Astrocyte of the cerebellum (primary cell): Measurements from ENCODE around the gene PAF1.
"Not testable (repeated sequence)": the region's sequence is repeated elsewhere in the genome, so short reads cannot be mapped to it uniquely, and the experiment has no call there.

Experiments used
- DNase-seq: peaks from one replicate; pipeline ENCODE4 v3.0.0-alpha.2; 2011; ENCODE audit warnings: low read depth
- H3K4me3 ChIP-seq: 2 replicates; pipeline ENCODE4 v1.5.1; 2011; ENCODE audit warnings: mild to moderate bottlenecking, low read depth, low read length, moderate library complexity
- in situ Hi-C: cut with HindIII; loops from 2 replicates; pipeline ENCODE4 v1.10.0; 2017; ENCODE audit warnings: low sequenced_read_pairs
- TF ChIP-seq, protein P1 (sequence below): IDR thresholded peaks from 2 replicates; pipeline ENCODE4 v1.5.1; 2012; ENCODE audit warnings: low read length, low read depth, moderate library complexity, mild to moderate bottlenecking; ENCODE audit errors: missing control alignments

PAF1 gene

GRCh38 chr19:39345956-39346355, 45.0 kb downstream of the PAF1 start:
- in situ Hi-C loops: no loop called here
- TF ChIP-seq, protein P1, sequence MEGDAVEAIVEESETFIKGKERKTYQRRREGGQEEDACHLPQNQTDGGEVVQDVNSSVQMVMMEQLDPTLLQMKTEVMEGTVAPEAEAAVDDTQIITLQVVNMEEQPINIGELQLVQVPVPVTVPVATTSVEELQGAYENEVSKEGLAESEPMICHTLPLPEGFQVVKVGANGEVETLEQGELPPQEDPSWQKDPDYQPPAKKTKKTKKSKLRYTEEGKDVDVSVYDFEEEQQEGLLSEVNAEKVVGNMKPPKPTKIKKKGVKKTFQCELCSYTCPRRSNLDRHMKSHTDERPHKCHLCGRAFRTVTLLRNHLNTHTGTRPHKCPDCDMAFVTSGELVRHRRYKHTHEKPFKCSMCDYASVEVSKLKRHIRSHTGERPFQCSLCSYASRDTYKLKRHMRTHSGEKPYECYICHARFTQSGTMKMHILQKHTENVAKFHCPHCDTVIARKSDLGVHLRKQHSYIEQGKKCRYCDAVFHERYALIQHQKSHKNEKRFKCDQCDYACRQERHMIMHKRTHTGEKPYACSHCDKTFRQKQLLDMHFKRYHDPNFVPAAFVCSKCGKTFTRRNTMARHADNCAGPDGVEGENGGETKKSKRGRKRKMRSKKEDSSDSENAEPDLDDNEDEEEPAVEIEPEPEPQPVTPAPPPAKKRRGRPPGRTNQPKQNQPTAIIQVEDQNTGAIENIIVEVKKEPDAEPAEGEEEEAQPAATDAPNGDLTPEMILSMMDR: peak; percentile 17
- DNase-seq: no peak
- no peak overlapping the region for H3K4me3 ChIP-seq

- no peak for DNase-seq
- in situ Hi-C loops: no loop called here
- peak overlapping the region; percentile 87 for H3K4me3 ChIP-seq
- TF ChIP-seq, protein P1: no peak
These were observed 48.1 kb downstream of the PAF1 start for GRCh38 chr19:39342647-39343305.

- peak; percentile 90 for DNase-seq
- TF ChIP-seq, protein P1: peak; percentile 43
- in situ Hi-C loops: no loop called here
- H3K4me3 ChIP-seq: peak within 1 kb of the TSS; percentile 97
These were observed 48.9 kb downstream of the PAF1 start, which contains the start of gene SAMD4B for GRCh38 chr19:39341719-39342604. TSS of gene SAMD4B (plus strand) at chr19:39342421. CDS start at chr19:39356894, 14,473 bp downstream.

DNA sequence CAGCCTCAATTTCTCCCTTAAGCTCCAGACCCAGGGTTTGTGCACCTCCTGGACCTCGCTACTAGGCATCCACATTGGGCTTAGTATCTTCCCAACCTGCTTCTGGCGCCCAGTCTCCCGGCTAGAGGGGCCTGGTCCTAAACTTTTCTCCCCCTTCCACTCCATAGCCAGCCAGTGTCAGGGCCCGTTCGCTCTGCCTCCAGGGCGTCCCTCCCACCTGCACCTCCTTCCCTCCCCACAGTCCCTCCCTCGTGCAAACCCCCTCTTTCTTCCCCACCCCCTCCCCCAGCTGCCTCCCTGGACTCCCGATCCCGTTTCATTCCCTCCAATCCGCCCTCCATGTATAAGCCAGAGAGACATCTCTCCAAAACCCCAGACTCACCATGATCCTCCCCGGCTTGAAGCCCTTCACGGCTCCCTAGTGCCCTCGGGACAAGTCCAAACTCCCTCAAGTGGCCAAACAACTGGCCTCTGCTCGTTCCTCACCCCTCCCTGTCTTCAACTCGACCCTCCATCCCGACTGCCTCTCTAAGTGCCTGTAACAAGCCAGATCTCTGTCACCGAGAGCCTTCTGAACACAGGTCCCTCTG, 49.7 kb downstream of the PAF1 start:
- DNase-seq: no peak
- in situ Hi-C loops: no loop called here
- TF ChIP-seq, protein P1: peak; percentile 26
- H3K4me3 ChIP-seq: peak overlapping the region; percentile 97

DNA sequence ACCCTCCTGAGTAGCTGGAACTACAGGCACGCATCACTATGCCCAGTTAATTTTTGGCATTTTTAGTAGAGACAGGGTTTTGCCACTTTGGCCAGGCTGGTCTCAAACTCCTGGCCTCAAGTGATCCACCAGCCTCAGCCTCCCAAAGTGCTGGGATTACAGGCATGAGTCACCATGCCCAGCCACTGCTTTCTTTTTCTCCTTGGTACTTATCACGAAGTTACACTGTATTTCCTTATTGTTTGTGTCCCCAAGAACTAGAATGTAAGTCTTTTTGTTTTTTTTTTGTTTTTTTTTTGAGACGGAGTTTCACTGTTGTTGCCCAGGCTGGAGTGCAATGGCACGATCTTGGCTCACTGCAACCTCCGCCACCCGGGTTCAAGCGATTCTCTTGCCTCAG, 50.8 kb downstream of the PAF1 start:
- DNase-seq, H3K4me3 ChIP-seq, in situ Hi-C loops: not testable (repeated sequence)

DNA sequence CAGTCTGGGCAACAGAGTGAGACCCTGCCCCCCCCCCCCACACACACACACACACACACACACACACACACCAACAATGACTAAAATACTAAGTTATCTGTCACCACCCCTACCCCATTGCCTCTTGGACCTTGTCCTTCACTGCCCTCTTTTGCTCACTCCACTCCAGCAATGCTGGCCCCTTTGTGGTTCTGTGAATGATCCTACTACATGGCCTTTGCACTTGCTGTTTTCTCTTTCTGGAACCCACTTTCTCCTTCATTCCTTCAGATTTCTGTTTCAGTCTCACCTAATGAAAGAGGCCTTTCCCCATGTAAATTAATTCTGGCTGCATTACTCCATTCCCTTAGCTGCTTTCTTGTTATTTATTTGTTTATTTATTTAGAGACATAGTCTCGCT, 51.2 kb downstream of the PAF1 start:
- TF ChIP-seq, protein P1: no peak
- no peak overlapping the region for H3K4me3 ChIP-seq
- no peak for DNase-seq
- in situ Hi-C loops: no loop called here
